Ovary (tissue), 3 donors: ENCODE results near the gene PXN.

Experiments
- EP300 ChIP-seq: sonication (generic); formaldehyde crosslinking; IDR thresholded peaks from one replicate; pipeline ENCODE4 v1.6.1; 2017; ENCODE audit warnings: antibody characterized with exemption
- POLR2A ChIP-seq: fragments of 450-650 bp; IDR thresholded peaks from one replicate; pipeline ENCODE4 v1.6.1; 2017; ENCODE audit warnings: antibody characterized with exemption, mild to moderate bottlenecking, moderate library complexity
- TF ChIP-seq, protein P1 (sequence below), 3 donors: fragments of 450-650 bp in 2 of 3; fragments of 200-600 bp in 1 of 3; IDR thresholded peaks; one replicate each; pipeline versions ENCODE4 v1.5.1 to v1.8.0; 2016 to 2022; ENCODE audit warnings: antibody characterized with exemption in 3 of 3, mild to moderate bottlenecking in 1 of 3
- donor health status: DM: no; HTN: no; CAD: no.

DNA sequence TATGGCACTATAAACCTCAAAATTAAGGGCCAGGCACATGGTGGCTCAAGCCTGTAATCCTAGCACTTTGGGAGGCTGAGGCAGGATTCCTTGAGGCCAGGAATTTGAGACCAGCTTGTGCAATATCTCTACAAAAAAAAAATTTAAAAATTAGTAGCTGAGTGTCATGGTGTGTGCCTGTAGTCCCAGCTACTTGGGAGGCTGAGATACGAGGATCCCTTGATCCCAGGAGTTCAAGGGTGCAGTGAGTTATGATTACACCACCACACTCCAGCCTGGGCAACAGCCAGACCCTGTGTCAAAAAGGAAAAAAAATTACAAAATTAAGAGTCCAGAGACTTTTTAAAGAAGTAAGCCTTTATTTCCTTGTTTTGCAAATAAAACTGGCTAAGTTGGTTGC is 69.2 kb downstream of the PXN start:
- TF ChIP-seq, protein P1, sequence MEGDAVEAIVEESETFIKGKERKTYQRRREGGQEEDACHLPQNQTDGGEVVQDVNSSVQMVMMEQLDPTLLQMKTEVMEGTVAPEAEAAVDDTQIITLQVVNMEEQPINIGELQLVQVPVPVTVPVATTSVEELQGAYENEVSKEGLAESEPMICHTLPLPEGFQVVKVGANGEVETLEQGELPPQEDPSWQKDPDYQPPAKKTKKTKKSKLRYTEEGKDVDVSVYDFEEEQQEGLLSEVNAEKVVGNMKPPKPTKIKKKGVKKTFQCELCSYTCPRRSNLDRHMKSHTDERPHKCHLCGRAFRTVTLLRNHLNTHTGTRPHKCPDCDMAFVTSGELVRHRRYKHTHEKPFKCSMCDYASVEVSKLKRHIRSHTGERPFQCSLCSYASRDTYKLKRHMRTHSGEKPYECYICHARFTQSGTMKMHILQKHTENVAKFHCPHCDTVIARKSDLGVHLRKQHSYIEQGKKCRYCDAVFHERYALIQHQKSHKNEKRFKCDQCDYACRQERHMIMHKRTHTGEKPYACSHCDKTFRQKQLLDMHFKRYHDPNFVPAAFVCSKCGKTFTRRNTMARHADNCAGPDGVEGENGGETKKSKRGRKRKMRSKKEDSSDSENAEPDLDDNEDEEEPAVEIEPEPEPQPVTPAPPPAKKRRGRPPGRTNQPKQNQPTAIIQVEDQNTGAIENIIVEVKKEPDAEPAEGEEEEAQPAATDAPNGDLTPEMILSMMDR (IDR thresholded peaks at IDR 0.05) = no peak
- TF ChIP-seq EP300 = no peak
- TF ChIP-seq POLR2A = no peak
